Measurements from ENCODE around the gene SSB. TPM values are rescaled to one million over a fixed set of nuclear protein-coding genes. Genes with fewer than 3 reads are reported as not detected.
"Not testable (repeated sequence)": the region's sequence is repeated elsewhere in the genome, so short reads cannot be mapped to it uniquely, and the experiment has no call there.

SSB gene
- polyA plus RNA-seq, 6 donors from 2014 or later = 54.4 to 133 (median 100) TPM

- H3K27ac Mint-ChIP-seq = peak within 1 kb of the TSS; percentile 76 to 97 (median 88)
- DNase-seq (peak; percentile 78), ATAC-seq (ENCODE audit: low read depth in 2 of 2) (peak; percentile 62 to 65)
- H3K9me3 Mint-ChIP-seq = no peaks in the 10 kb centered on the region
- H3K27me3 Mint-ChIP-seq = no peaks in the 10 kb centered on the region
- H3K4me1 Mint-ChIP-seq = peaks cover 37 to 64% (median 57%) of the 10 kb centered on the region in 3 donors
- H3K4me3 Mint-ChIP-seq = peak within 1 kb of the TSS; percentile 87 to 97 (median 95)
- no peaks in the 10 kb centered on the region for H3K36me3 Mint-ChIP-seq
These were observed 26.0 kb downstream of the SSB start, which contains the start of gene METTL5 for GRCh38 chr2:169824373-169825333. METTL5 (minus strand) TSS chr2:169824905; CDS start chr2:169824597, 308 bp downstream.

- Mint-ChIP-seq H3K36me3 (no peaks in the 10 kb centered on the region), H3K4me1 (peaks cover 38 to 62% (median 54%) of the 10 kb centered on the region in 3 donors), H3K27ac (peak within 1 kb of the TSS; percentile 80 to 94 (median 90)), H3K27me3 (no peaks in the 10 kb centered on the region), H3K9me3 (no peaks in the 10 kb centered on the region), H3K4me3 (peak within 1 kb of the TSS; percentile 87 to 99 (median 95))
- DNase-seq (peak; percentile 90), ATAC-seq (ENCODE audit: low read depth in 2 of 2) (peak; percentile 84 to 87)
These were observed 28.8 kb downstream of the SSB start, which contains the start of gene UBR3 for GRCh38 chr2:169827272-169828140. UBR3 (plus strand) TSS chr2:169827454; CDS start chr2:169827508, 54 bp downstream.

- Mint-ChIP-seq H3K4me1 (peaks cover 35 to 59% (median 47%) of the 10 kb centered on the region in 3 donors), H3K9me3 (no peaks in the 10 kb centered on the region), H3K27me3 (no peaks in the 10 kb centered on the region), H3K27ac (peak overlapping the region; percentile 80 to 94 (median 88)), H3K36me3 (no peaks in the 10 kb centered on the region), H3K4me3 (peak overlapping the region; percentile 87 to 99 (median 95))
- ATAC-seq (ENCODE audit: low read depth in 2 of 2) (peak in 1 of 2 donors; percentile 12), DNase-seq (peak; percentile 34)
These were observed 29.6 kb downstream of the SSB start for GRCh38 chr2:169828141-169828811.

- ATAC-seq (ENCODE audit: low read depth in 2 of 2) (no peak), DNase-seq (no peak)
- no peak overlapping the region for H3K4me3 Mint-ChIP-seq
- no peaks in the 10 kb centered on the region for H3K9me3 Mint-ChIP-seq
- H3K36me3 Mint-ChIP-seq = no peaks in the 10 kb centered on the region
- H3K27me3 Mint-ChIP-seq = no peaks in the 10 kb centered on the region
- H3K4me1 Mint-ChIP-seq = peaks cover 26 to 36% (median 31%) of the 10 kb centered on the region in 3 donors
- H3K27ac Mint-ChIP-seq = no peak overlapping the region
These were observed 35.7 kb downstream of the SSB start for GRCh38 chr2:169834401-169834800.

GRCh38 chr2:169838743-169839489 is 40.2 kb downstream of the SSB start:
- H3K36me3 Mint-ChIP-seq = peaks cover 6 to 8% of the 10 kb centered on the region in 2 donors
- no peak for ATAC-seq (ENCODE audit: low read depth in 2 of 2)
- peaks cover 24 to 45% (median 32%) of the 10 kb centered on the region in 3 donors for H3K4me1 Mint-ChIP-seq
- no peak for DNase-seq
- H3K27ac Mint-ChIP-seq = peak overlapping the region in 3 of 6 donors; percentile 1 to 34 (median 4)
- H3K27me3 Mint-ChIP-seq = no peaks in the 10 kb centered on the region
- H3K4me3 Mint-ChIP-seq = no peak overlapping the region
- no peaks in the 10 kb centered on the region for H3K9me3 Mint-ChIP-seq

- H3K36me3 Mint-ChIP-seq = peaks cover 8 to 11% of the 10 kb centered on the region in 2 donors
- no peak for ATAC-seq (ENCODE audit: low read depth in 2 of 2)
- peak overlapping the region in 1 of 8 donors; percentile 66 for H3K4me3 Mint-ChIP-seq
- peaks cover 27 to 56% (median 30%) of the 10 kb centered on the region in 3 donors for H3K4me1 Mint-ChIP-seq
- peak overlapping the region in 2 of 6 donors; percentile 25 to 45 for H3K27ac Mint-ChIP-seq
- no peaks in the 10 kb centered on the region for H3K27me3 Mint-ChIP-seq
- no peak for DNase-seq
- H3K9me3 Mint-ChIP-seq = peaks cover 0 to 1% (median 0%) of the 10 kb centered on the region in 7 donors
These were observed 41.5 kb downstream of the SSB start for GRCh38 chr2:169839954-169840746.

GRCh38 chr2:169840747-169841142 is 42.1 kb downstream of the SSB start:
- Mint-ChIP-seq H3K27ac (no peak overlapping the region), H3K4me3 (peak overlapping the region in 1 of 8 donors; percentile 66), H3K36me3 (peaks cover 8 to 11% of the 10 kb centered on the region in 2 donors), H3K9me3 (peaks cover 0 to 1% (median 0%) of the 10 kb centered on the region in 7 donors), H3K27me3 (no peaks in the 10 kb centered on the region), H3K4me1 (peaks cover 25 to 56% (median 28%) of the 10 kb centered on the region in 3 donors)
- ATAC-seq (ENCODE audit: low read depth in 2 of 2) (no peak), DNase-seq (no peak)

- H3K27ac Mint-ChIP-seq; H3K9me3 Mint-ChIP-seq; DNase-seq; H3K4me3 Mint-ChIP-seq; ATAC-seq (ENCODE audit: low read depth in 2 of 2); H3K27me3 Mint-ChIP-seq: not testable (repeated sequence)
- Mint-ChIP-seq H3K4me1 (peaks cover 27 to 56% (median 32%) of the 10 kb centered on the region in 3 donors), H3K36me3 (peaks cover 8 to 11% of the 10 kb centered on the region in 2 donors)
These were observed 43.0 kb downstream of the SSB start for GRCh38 chr2:169841625-169842024.

- Mint-ChIP-seq H3K36me3 (peaks cover 8 to 19% of the 10 kb centered on the region in 2 donors), H3K27me3 (no peaks in the 10 kb centered on the region), H3K4me3 (no peak overlapping the region), H3K9me3 (peaks cover 0 to 5% (median 3%) of the 10 kb centered on the region in 7 donors), H3K27ac (peak overlapping the region in 2 of 6 donors; percentile 24 to 91), H3K4me1 (peaks cover 25 to 46% (median 32%) of the 10 kb centered on the region in 3 donors)
- ATAC-seq (ENCODE audit: low read depth in 2 of 2) (no peak), DNase-seq (no peak)
These were observed 46.3 kb downstream of the SSB start for GRCh38 chr2:169845016-169845415.

- H3K4me1 Mint-ChIP-seq = peaks cover 34 to 52% (median 47%) of the 10 kb centered on the region in 3 donors
These were observed 50.5 kb downstream of the SSB start for GRCh38 chr2:169848959-169849693.

GRCh38 chr2:169849710-169850109 is 51.0 kb downstream of the SSB start:
- peak overlapping the region in 1 of 6 donors; percentile 28 for H3K27ac Mint-ChIP-seq
- H3K4me1 Mint-ChIP-seq = peaks cover 32 to 47% (median 42%) of the 10 kb centered on the region in 3 donors
- no peak for ATAC-seq (ENCODE audit: low read depth in 2 of 2)
- no peaks in the 10 kb centered on the region for H3K27me3 Mint-ChIP-seq
- peaks cover 0 to 5% (median 3%) of the 10 kb centered on the region in 7 donors for H3K9me3 Mint-ChIP-seq
- H3K4me3 Mint-ChIP-seq = no peak overlapping the region
- H3K36me3 Mint-ChIP-seq = peaks cover 0 to 11% of the 10 kb centered on the region in 2 donors
- no peak for DNase-seq

More at GRCh38 chr2:169848959-169849693, 50.5 kb downstream of the SSB start:
- H3K9me3 Mint-ChIP-seq; ATAC-seq (ENCODE audit: low read depth in 2 of 2); DNase-seq; H3K27me3 Mint-ChIP-seq; H3K4me3 Mint-ChIP-seq: not testable (repeated sequence)
- Mint-ChIP-seq H3K27ac (peak overlapping the region in 1 of 6 donors; percentile 73), H3K36me3 (peaks cover 0 to 13% of the 10 kb centered on the region in 2 donors)
